Forelimb muscle (tissue), 1 donor: ENCODE measurements around the gene SEC24D. TPM values are rescaled to one million over a fixed set of nuclear protein-coding genes. Genes with fewer than 3 reads are reported as not detected.
"Not testable (repeated sequence)": the region's sequence is repeated elsewhere in the genome, so short reads cannot be mapped to it uniquely, and the experiment has no call there.

Source experiments
- DNase-seq: peaks from one replicate; pipeline ENCODE4 v3.0.0-alpha.2; 2013; ENCODE audit warnings: low read depth
- polyA plus RNA-seq: library from polyadenylated mRNA; unstranded; fragments of 120-200 nt; gene quantifications from one replicate; pipeline ENCODE4 v1.2.1, GENCODE V29; 2013; ENCODE audit not compliant: insufficient read length

SEC24D gene
- 44.2 TPM for polyA plus RNA-seq

DNA sequence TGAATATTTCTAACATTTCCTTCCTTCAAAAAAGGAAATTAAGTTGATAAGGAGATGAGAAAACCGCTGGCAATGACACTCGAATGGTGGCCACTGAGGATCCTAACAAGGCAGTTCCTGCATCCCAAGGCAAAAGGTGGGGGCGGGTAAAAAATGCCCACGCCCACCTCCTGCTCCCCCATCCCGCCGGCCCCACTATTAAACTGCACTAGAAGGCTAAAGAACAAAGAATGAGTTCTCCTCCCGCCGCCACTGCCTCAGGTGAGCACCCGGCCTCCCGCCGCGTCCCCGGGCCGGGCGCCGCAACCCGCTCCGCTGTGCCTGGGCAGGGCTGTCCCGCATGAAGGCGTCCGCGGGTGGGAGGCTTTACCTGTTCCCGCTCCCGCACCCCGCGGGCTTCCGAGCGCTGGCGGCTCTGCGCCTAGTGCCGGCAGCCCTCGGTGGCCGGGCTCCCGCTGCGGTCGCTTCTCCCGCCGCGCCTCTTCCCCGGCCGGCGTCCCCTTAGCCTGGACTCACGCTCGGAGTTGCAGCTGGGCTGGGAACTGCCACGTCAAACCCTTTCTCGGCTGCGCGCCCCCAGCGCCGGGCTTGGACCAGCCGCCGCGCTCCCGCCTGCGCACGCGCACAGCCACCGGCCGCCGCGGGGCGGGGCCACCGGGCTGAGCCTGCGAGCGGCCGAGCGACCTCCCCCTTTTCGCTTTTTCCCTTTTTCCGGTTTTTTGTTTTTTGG is at the start of gene SEC24D:
TSS of gene SEC24D (minus strand) at position 556 of the 730 bp plus-strand sequence. CDS start 2,430 bp downstream, outside the sequence.
- peak; percentile 68 for DNase-seq

GRCh38 chr4:118884716-118885115 is 48.8 kb upstream of the SEC24D start:
- DNase-seq: no peak

DNA sequence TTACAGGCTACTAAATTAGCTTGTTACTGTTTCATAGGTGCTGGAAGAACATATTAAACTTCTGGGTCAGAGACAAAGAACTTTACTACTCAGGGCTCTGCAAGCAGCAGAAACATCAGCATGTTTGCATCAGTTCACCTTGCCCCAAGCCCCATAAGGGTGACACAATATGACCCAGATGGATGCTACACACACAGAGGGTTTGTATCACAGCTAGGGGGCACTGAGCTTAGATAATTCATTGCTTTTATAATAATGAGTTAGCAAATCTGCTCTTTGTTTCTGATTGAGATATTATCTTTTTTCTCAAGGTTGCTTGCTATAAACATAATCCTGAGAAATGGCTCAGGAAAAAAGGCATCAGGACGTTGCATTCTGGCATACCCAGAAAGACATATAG is 47.9 kb upstream of the SEC24D start:
- DNase-seq: no peak

DNA sequence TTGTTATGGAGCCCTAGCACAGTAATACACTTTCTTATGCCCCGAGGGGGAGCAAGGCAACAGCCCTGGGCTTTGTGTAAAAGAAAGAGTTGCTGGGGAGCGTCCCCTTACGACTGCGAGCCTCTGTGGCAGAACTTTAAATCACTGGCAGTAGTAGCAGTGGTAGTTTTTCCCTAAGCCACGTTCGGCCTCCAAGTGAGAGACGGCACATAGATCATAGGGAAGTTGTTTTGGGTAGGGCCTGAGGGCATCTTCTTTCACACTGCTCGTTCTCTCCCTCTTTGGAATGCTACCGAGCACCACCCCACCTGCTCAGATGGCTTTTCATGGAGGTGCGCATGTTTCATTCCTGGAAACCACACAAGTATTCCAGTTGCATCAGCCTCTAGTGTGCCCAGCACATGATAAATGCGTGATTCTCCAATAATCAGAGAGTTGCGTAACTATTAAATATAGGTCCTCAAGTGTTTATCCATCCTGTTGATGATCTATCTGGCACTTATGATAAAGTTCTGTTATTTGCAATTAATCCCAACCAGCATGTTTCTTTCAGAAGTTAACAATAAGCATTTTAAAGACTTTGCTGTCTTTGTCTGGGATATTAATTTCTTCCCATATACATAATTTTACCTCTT is 45.7 kb upstream of the SEC24D start:
- no peak for DNase-seq

DNA sequence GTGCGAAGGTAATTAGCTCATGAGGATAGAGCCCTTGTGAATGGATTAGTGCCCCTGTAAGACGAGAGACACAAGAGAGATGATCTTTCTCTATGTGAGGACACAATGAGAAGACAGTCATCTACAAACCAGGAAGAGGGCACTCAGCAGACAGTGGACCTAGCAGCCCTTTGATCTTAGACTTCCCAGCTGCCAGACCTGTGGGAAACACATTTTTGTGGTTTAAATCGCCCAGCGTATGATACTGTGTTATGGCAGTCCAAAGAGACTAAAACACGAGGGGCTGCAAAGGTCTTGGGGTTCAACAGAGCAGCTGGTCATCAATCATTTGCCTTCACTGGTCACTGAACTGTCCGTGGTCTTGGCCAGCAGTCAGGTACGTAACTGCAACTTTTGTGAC is 43.5 kb upstream of the SEC24D start:
- DNase-seq: no peak

DNA sequence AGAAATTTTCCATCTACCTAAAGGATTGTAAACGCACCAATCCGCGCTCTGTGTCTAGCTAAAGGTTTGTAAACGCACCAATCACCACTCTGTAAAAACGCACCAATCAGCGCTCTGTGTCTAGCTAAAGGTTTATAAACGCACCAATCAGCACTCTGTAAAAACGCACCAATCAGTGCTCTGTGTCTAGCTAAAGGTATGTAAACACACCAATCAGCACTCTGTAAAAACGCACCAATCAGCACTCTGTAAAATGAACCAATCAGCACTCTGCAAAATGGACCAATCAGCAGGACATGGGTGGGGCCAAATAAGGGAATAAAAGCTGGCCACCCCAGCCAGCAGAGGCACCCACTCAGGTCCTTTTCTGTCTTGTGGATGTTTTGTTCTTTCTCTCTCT is 42.6 kb upstream of the SEC24D start:
- not testable (repeated sequence) for DNase-seq

DNA sequence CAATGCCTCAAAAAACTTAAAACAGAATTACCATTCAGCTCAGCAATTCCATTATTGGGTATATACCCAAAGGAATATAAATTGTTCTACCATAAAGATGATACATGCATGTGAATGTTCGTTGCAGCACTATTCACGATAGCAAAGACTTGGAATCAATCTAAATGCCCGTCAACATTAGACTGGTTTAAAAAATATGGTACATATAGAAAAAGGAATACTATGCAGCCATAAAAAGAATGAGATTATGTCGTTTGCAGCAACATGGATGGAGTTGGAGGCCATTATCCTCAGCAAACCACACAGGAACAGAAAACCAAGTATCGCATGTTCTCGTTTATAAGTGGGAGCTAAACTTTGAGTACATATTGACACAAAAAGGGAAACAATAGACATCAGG is 41.9 kb upstream of the SEC24D start:
- no peak for DNase-seq

DNA sequence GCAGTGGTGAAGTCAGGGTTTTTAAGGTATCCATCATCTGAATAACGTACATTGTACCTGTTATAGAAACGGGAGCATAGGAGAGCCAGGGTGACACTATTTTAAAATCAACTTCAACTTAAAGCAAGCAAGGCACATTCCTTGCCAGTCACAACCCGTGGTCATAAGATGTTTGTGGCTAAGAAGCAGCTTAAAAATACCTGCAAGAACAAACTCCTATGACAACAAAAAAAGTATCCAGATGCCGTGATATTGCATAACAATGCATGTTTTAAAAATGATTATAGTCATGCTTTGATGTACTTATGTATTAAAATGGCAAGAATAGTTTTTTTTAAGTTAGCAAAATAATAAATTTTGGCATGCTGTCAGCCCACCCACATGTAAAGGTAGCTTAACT is 36.3 kb upstream of the SEC24D start:
- no peak for DNase-seq

DNA sequence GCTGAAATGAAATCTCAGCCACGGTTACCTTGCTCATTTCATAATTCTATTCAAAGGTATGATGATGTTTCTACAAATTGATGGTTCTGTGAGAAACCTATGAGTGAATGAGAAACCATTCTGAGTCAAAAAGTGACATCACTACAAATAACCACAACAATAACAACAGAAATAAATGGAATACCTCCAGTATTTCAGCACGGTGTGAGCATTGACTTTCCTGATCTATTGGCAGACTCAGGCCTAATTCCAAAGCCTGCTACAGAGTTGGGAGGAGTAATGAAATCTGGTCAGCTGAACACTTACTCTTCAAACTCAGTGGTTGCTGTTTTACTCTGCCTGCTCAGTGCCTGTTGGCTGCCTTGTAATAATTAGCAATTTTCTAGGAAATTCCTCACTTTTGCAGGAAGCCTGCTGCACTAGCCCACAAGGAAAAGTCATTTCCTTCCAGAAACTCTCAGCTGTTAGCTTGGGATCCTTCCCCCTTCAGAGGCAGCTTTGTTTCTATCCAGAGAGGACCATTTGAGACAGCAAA is 33.9 kb upstream of the SEC24D start:
- DNase-seq: peak; percentile 50

GRCh38 chr4:118867311-118868067 is 31.6 kb upstream of the SEC24D start:
- no peak for DNase-seq

DNA sequence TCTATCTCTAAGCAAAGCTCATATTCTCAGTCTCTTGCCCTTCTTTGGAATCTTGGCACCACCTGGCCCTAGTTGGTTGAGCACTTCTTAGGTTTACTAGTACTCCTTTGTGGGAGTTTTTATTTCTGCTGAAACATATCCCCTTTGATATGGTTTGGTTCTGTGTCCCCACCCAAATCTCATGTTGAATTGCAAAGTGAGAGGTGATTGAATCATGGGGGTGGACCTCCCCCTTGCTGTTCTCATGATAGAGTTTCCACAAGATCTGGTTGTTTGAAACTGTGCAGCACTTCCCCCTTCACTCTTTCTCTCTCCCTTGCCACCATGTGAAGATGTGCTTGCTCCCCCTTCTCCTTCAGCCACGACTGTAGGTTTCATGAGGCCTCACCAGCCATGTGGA is 30.5 kb upstream of the SEC24D start:
- no peak for DNase-seq

- no peak for DNase-seq
Observed at GRCh38 chr4:118865091-118865708, 29.3 kb upstream of the SEC24D start.

- DNase-seq: no peak
Observed at GRCh38 chr4:118858779-118859178, 22.9 kb upstream of the SEC24D start.

DNA sequence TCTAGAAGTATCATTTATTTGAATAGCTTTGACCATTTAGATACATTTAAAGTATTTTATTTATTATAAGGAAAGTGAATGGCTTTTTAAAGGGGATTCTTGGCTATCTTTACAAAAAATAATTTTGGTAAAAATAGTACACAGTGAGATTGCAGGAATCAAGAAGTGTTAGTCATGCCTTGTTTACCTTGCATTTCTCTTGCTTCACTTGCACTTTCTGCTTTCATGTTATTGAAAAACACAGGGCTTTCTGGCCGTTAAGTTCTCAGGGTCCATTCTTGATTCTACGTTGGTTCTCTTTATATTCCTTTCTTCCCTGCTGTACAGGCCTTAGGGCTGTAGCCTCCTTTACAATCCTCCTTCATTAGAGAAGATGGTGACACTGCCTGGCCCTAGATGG is 21.8 kb upstream of the SEC24D start:
- no peak for DNase-seq

- DNase-seq: no peak
Observed at GRCh38 chr4:118850488-118851173, 14.7 kb upstream of the SEC24D start.

DNA sequence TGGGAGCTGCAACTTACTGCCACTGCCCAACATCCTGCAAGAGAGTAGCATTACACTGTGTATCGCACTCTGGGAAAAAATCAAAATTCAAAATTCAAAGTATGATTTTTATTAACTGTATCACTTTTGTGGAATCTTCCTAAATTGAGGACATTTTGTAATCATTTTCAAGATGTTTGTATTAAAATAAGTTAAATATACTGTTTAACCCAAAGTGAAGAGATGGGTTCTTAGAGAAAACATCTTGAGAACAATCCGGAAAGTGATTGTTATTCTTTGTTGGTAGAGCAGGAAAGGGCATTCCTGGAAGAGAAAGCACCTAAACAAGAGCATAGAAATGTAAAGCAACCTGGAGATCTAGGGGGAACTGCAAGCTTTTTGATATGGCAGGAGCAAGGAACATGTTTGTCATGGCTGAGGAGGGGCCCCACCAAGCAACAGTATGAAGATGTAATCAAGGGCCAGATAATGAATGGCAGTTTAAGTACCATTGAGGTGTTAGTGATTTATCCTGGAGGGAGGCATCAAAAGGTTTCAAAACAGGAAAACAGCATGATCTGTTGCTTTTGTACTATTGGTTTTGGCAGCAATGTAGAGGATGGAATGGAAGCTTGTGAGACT is 14.1 kb upstream of the SEC24D start:
- no peak for DNase-seq

DNA sequence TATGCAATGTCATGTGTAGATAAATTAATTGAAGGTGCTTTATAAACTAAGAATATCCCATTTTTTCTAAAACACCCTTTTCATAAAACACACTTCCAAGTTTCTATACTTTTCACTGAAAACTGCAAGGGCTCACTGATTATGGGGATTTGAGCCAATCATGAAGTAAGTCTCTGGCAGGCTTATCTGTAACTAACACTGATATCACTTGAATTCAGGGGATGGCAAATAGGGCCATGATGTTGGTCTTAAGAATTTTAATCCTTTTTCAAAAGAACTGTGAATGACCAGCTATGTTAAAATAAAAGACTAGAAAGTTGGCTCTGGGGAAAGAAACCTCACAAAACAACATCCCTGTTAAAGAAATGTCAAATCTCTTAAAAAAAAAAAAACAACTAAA is 13.0 kb upstream of the SEC24D start:
- no peak for DNase-seq

GRCh38 chr4:118848242-118848641 is 12.3 kb upstream of the SEC24D start:
- DNase-seq: no peak

- no peak for DNase-seq
Observed at GRCh38 chr4:118846979-118847378, 11.1 kb upstream of the SEC24D start.

GRCh38 chr4:118845552-118846050 is 9.7 kb upstream of the SEC24D start:
- DNase-seq: no peak

- DNase-seq: no peak
Observed at GRCh38 chr4:118843237-118843636, 7.3 kb upstream of the SEC24D start.
